AG08396 (cell line): ENCODE data around the gene ME2.
"Not testable (repeated sequence)": the region's sequence is repeated elsewhere in the genome, so short reads cannot be mapped to it uniquely, and the experiment has no call there.

ENCODE experiments used
- DNase-seq: peaks from one replicate; pipeline ENCODE4 v3.0.0; 2012; ENCODE audit warnings: low spot score, mixed read lengths

The ME2 gene

DNA sequence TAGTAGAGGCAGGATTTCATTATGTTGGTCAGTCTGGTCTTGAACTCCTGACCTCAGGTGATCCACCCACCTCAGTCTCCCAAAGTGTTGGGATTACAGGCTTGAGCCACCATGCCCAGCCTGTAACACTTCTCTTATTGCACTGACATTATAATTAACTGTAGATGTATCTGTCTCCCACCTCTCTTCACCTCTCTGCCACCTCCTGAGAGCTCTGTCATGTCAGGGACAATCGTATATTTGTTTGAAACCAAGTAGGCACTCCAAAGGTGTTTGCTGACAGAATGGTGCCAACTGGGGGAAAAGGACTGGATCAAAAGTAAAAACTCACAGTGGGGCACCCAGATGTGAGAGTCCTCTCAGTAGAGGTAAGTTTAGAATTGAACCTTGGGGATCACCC is 17.3 kb upstream of the ME2 start:
- no peak for DNase-seq

DNA sequence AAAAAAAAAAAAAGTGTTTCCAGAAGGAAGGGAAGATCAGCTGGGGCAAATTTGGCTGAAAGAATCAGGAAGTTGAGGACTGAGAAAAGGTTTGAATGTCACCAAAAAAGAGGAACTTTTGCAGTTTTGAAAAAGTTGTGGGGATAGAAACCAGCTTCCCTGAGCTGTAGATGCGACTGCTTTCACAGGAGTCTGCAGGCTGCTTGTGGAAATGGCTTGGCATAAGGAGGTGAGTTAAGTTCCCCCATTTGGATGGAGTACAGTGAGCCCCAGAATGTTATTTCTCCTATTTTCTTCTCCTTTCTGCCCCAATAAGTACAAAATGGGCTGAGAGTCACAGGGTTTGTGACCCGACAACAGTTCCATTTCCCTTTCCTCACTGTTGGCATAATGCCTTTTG is 16.5 kb upstream of the ME2 start:
- no peak for DNase-seq

DNA sequence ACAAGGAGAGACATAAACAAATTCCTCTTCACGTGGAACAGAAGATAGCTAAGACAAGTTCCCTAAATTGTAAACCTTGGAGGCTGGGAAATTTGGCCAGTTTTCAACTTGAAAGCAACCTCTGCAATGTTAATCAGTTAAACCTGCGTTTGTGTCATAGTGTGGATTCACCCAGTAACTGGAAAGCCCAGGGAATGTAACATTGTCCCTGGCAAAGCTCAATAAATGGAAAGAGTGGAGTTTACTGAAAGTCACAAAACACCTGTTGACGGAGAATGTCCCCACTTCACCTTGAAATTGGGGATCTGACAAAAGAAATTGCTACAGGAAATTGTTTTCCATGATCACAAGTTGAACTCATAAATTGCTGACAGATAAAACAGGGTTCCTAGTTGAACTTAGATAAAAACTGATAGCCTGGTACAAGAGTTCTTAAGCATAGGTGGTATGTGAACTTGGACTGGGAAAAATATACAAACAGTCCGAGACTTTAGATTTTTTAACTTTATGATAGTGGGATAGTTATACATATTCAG is 15.0 kb upstream of the ME2 start:
- no peak for DNase-seq

DNA sequence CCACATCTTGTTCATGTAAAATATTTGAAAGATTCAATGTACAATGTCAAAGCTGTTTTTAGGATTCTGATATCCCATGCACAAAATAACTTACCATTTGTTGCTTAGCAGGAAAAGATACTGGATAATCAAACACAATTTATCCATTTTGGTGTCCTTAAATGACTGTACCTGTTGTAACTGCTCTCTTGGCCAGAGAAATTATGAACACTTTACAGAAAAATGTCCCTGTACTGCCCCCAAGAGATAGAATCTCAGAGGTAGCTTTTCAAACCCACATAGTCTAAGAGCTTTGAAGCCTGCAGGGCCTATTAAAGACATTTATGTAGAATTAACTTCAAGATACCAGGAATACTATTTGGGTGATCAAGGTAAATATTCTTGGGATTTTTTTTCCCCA is 12.2 kb upstream of the ME2 start:
- DNase-seq, result no peak

DNA sequence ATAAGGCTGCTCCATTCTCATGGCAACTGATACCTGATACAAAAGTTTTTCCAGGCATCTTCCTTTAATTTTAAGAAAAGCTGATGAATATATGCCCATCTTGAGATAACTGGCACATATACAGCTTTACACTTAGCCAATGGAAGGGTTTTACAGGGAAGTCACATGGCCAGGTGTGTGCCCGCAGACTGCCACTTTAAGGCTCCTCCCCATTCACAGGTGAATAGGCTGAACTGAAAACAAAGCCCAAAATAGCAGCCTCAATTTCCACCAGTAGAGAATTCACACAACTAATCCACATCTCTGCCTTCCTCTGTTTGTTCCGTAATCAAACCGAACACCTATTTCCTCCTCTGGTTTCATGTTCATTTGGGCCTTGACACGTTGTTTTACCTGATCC is 9.8 kb upstream of the ME2 start:
- DNase-seq, result no peak

DNA sequence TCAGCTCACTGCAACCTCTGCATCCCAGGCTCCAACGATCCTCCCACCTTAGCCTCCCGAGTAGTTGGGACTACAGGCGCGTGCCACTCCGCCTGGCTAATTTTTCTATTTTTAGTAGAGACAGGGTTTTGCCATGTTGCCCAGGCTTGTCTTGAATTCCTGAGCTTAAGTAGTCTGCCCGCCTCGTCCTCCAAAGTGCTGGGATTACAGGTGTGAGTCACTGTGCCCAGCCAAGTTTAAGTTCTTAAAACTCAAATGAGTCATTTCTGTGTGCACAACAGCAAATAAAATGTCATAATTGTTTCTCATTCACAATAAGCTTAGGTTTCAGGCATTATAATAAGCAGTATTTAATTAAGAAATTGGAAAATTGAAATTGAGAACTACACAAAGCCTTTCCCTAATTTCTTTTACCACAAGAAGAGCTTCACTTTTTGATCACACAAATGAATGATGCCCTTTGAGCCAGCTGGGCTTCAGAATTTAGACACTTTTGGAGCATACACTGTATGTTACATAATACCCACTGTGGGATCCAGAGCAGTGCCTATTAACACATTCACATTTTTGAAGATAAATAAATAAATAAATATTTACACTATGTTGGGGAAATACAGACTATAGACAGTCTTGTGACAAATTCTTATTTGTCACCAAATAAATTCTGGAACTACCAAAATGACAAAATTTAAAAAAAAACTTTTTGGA is 8.6 kb upstream of the ME2 start:
- DNase-seq, result no peak

DNA sequence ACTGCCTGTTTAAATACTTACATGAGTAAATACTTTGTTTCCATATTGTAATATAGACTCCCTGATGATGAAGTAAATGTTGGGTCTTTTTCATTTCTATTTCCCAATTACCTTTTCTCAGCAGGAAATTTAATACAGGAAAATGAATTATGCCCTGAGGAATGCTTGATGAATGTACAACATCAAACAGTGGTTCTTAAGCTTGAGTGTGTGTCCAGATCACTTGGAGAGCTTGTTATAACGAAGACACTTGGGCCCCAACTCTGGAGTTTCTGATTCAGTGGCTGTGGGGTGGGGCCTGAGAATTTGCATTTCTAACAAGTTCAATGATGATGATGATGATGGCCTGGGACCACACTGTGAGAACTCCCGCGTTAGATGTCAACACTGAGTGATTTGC is 7.1 kb upstream of the ME2 start:
- no peak for DNase-seq

DNA sequence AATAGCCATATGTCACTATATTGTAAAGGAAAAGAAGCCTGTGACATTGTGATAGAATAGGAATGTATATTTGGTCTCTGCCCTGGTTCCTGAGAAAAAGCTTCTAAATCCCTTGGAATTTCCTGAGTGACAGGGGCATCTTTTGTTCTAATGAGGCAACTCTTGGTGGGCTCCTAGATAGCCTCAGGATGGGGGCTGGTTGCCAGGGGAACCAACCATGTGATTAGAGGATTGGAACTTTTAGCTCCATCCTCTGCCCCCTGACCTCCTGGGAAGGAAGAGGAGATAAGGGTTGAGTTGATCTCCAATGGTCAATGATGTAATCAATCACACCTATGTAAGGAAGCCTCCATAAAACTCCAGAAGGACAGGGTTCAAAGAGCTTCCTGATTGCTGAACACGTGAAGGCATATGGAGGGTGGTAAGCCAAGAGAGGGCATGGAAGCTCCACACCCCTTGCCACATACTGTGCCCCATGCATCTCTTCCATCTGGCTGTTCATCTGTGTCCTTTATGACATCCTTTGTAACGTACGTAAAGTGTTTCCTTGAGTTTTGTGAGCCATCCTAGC is 2.9 kb upstream of the ME2 start:
- no peak for DNase-seq

DNA sequence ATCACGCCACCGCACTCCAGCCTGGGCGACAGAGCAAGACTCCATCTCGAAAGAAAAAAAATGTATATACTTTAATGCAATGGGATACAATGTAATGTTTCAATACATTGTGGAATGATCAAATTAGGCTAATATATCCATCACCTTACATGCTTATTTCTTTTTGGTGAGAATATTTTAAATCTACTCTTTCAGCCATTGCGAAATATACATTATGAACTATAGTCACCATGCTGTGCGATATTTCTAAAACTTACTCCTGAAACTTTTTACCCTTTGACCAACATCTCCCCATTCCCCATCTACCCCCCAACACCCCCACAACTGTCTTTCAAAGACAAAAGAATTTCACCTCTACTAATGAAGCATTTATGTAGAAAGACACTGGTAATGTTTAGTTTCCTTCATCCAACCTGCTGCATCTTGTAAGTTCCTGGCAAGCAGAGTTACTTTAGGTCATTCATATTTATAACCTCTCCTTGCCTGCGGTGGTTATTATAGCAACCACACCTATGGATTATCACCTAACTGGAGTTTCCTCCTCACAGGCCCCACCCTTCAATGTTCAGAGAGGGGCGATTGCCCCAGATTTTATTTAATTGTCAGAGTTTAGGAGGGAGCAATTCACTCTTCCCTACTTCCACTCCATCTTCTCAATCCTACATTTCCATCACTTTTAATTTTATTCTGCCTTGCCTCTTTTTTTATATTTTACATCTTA is 1.2 kb upstream of the ME2 start:
- DNase-seq, result no peak

DNA sequence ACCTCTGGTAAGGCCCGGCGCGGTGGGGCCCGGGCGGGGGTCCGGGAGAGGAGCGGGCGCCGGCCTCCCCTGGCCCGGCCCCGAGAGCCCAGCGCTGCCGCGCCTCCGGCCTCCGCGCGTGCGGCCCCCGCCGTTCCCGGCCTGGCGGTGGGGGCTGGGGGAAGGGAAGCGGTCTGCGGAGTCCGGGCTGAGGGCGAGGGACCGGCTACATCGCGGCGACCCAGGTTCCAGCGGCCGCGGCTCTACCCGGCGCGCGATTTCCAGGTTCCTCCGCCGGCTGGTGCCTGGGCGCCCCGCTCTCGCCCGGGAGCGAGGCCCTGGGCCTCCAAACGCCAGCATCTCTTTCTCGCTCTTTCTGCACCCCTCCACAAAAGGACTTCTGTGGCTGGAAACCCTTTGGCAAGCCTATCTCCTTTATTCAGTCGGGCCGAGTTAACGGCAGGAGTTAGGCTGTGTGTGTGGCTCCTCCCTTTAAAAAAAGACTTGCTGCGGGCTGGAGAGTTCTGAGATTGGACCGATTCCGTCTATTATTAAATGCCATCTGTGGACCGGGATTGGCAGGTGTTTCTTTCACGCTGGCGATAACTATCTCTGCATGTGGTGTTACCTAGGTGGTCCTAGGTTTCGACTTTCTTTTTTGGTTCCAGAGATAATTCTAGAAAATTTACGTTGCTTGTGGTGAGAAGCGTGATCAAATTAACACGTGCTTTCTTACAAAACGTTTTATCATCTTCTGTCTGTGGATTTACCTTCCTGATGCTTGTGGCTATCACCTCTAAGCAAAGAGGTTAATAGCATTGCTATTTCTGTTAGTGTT is 592 bp downstream of the ME2 start:
- peak; percentile 61 for DNase-seq

DNA sequence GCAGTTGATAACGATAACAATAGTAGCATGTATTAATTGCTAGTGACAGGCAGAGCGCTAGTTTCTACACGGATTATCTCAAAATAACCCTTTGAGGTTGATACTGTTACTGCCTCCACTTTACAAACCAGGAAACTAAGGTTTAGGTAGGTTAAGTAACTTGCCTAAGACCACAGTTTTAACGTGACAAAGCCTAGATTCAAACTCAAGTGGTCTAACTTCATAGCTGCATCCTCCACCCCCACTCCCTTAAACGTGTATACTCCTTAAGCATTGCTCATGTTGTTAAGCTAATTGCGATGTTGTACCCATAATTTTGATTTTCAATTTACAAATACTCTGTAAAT is 1.2 kb downstream of the ME2 start:
- no peak for DNase-seq

DNA sequence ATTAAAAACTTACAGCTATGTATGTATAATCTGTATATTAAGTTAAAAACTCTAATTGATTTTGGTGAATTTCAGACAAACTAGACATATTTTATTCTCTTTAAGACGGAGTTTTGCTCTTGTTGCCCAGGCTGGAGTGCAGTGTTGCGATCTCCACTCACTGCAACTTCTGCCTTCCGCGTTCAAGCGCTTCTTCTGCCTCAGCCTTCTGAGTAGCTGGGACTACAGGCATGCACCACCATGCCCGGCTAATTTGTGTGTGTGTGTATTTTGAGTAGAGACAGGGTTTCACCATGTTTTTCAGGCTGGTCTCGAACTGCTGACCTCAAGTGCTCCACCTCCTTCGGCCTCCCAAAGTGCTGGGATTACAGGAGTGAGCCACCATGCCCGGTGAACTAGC is 2.0 kb downstream of the ME2 start:
- not testable (repeated sequence) for DNase-seq

DNA sequence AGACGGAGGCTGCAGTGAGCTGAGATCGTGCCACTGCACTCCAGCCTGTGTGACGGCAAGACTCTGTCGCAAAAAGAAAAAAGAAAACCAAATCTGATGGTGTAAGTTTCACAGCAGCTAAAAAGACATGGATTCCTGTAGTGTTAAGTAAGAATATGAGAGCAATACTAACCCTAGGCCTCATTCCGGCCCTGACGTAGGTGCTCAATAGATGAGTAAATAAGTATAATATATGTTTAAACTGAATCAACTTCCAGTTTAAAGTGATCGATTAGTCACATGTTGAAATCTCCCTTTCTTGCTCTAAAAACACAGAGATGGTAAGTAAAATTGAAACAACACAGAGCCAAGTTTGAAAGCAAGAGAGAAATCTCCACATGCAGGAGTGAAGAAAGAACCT is 8.0 kb downstream of the ME2 start:
- DNase-seq, result no peak

DNA sequence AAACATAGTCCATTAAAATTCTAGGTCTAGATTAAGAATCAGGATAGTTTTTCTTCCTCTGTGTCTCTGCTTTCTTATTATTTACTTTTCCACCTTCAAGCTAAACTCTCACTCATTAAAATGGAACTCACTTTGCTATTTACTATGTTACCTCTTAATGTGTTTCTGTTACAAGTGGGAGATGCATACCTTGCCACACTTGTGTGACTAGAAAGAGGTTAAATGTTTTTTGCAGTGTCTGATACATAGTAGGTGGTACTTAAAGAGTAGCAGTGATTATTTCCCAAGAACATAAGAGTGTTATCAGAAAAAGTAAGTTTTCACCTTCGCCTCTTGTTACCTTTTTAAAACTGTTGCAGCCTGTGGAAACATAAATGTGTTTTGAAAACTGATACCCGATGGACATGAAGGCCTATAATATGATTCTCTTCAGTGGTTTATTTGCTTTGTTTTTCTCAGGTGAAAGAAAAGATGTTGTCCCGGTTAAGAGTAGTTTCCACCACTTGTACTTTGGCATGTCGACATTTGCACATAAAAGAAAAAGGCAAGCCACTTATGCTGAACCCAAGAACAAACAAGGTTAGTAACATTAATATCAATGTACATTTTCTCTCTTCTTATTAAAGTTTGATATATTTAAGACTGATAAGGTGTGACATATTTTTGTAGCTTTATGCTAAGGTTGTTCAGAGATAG is 16.6 kb downstream of the ME2 start:
- no peak for DNase-seq

DNA sequence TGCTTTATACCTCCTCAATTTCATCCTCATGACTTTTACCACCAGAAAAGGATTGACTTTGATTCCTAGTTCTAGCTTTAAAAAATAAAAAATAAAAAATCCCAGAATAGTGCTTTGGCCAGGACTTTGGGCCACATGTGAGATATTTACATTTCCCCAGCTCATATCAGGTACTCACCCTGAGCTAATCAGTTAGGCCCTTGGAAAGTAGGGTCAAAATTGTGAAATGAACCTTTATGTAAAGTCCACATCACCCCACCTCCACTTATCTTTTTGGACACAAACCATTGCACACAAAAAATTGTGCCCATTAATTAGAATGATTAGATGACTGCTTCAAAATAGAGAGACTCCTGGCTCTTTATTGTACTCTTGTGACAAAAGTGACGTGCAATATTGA is 17.2 kb downstream of the ME2 start:
- no peak for DNase-seq

DNA sequence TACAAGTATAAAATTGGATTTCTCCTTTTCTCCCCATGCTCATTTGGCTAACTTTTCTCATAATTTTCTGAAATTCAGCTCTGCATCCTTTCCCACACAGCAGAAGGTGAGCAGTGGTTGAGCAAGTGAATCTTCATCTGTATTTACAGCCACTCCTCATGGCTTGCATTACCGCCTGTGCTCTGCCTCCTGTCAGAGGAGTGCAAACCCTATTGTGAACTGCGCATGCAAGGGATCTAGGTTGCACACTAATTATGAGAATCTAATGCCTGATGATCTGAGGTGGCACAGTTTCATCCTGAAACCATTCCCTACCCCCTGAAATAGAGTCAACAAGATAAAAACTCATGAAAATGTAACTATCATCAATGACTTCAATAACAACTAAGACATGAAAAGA is 20.0 kb downstream of the ME2 start:
- DNase-seq, result no peak

DNA sequence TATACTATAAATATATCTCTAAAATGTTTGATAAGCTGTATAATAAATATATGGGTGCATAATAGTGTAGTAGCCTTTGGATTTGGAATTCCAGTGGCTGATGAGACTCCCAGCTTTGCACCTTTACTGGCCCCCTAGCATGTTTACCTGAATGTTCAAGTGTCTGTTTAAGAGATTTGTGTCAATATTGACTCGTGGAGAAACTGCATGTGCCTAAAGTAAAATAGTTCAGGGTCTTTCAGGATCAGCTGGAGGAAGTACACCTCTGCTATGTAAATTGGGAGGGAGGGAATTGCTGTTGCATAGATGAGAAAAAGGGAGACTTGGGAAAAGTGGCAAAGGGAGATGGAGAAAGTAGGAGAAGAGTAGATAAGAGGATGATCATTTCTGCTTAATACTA is 23.9 kb downstream of the ME2 start:
- no peak for DNase-seq

DNA sequence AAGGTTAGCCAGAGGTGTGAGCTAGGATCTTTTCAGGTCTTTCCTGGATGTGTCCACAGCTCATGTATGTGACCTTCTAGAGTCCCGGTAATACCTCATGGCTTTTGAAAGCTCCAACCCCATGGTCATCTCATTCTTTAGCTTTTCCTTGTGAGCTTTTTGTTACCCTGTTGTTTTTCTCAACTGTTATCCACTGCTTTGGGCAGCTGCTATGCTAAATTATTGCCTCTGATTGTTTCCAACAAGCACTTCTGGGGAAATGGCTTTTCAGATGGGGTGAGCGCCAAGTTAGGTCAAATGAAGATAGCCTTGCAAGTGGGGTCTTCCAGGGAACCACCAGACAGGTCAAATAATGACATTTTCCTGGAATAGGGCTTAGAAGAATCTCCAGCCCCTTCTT is 27.9 kb downstream of the ME2 start:
- no peak for DNase-seq

DNA sequence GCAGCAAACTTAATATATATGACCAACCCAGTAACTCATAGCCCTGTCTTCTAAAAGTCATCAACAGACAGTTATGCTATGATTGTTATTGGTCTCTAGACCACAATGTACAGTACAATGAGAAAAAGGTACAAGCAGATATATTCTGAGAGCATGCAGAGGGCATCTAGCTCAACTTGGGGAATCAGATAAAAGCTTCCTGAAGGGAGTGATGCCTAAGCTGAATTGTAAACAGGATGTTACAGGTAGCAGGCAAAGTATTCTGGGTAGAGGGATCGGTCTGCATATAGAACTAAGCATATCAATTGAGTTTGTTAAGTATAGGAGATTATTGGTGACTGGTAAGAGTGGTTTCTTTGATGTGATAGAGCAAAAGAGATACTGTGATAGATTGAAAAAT is 30.3 kb downstream of the ME2 start:
- DNase-seq, result no peak

DNA sequence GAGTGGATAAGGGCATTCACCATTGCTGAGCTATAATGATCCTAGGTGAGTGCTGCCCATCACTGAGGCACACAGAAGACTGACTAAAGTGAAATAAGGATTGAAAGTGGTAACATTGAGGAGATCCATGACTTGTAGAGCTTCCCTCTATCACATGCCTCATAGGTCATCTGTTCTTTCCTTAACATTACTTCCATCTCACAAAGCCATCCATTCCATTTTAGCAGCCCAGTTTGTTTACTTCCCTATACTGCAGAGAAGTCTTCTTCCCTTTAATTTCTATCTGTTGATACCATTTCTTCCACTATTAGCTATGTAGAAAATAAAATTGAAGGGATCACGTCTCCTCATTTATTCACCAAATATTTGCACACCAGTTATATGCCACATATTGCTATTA is 32.1 kb downstream of the ME2 start:
- no peak for DNase-seq

DNA sequence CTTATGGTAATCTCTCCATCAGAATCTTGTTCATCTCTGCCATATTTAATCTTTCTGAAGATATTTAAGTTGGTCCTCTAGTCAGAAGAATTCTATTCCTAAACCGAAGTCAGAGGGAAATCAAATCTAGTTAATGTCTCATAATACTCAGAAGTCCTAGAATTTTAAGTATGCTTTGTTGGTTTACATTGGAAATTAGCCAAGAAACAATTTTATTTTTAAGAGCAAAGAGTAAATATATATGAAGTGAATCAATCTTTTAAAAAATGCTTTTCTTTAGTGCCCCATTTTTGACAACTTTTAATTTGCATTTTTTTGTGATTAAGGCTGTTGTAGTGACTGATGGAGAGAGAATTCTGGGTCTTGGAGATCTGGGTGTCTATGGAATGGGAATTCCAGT is 38.1 kb downstream of the ME2 start:
- DNase-seq, result no peak

DNA sequence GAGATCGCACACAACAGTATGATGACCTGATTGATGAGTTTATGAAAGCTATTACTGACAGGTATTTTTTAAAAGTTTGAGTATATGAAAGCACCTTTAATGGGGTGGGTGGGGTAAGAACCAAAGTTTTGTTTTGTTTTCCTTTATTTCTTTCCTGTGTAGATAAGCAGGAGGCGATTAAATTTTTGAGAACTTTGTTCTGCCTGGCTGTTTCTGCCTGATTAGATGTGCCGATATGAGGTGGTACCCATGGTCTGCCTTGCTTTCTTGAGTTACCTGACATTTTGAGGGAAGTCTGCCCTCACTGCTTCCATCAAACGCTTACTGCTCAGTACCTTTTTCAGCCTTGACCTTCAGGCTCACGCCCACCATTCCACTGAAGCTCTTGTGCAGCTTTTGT is 39.2 kb downstream of the ME2 start:
- no peak for DNase-seq
